ENCODE results near the gene PATE3.

The PATE3 gene, protein sequence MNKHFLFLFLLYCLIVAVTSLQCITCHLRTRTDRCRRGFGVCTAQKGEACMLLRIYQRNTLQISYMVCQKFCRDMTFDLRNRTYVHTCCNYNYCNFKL

DNA sequence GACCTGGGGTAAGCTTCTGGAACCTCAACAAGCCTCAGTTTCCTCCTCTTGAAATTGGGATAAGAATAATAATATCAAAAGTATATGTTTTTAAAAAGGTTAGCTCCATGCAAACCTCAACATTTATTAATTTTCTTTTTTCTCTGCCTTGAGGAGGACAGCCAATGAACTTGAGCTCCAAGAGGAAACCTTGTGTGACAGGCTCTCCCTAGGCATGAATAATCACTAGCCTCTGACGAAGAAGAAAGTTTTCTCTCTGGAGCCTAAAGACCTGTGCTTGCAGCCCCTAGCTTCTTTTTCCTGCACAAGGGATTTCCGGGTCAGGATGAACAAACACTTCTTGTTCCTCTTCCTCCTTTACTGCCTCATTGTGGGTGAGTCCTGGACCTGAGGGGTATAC, at the start of gene PATE3:
TSS of gene PATE3 (plus strand) at position 301 of the 400 bp plus-strand sequence. CDS start at position 326, 25 bp downstream.
- DNase-seq = no peak

DNA sequence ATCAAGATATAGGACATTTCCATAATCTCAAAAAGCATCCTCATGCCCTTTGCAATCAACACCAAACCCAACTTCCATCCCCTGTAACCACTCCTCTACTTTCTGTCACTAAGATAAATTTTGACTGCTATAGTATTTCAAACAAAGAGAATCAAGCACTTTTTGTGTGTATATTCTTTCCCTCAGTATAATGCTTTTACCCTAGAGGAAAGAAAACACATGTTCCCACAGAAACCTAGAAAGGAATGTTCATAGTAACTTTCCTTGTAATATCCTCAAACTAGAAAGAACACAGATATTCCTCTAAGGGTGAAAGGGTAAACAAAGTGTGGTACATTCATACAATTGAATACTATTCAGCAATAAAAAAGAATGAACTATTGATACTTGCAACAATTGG, 47.3 kb upstream of the PATE3 start:
- DNase-seq = no peak

DNA sequence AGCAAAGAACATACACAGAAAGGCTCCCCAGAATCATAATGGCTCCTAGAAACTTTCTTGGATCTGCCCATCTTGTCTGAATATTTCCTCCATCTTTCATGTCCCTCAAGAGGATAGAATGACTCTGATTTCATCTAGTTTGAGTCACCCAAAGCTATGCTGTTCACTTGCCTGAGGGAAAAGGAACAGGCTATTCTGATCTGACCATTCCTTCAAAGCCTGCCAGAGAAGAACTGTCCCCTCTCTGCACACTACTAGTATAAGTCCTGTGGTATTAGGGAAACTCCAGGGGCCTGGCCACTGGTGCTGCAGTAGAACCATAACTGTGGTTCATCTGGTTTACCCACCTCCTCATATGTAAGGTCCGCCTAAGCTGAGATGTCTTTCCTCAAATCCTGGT, 44.2 kb upstream of the PATE3 start:
- no peak for DNase-seq

DNA sequence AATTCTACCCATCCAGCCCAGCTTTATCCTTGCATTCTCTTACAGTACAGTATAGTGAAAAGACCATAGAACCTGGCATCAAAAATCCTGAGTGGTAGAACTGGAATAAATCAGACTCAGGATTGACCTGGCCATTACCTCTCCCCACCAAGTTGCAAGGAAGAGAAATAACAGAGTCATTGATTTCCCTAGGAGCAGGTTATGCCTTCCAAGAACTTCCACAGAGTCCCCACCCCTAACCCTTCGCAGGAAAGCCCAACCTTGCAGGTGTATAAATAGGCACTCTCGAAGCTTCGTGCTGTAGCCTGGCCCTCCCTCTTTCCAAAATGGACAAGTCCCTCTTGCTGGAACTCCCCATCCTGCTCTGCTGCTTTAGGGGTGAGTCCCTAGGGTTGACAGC, 41.9 kb upstream of the PATE3 start, which contains the start of gene PATE1:
TSS of gene PATE1 (plus strand) at position 301 of the 400 bp plus-strand sequence. CDS start at position 327, 26 bp downstream.
- DNase-seq = no peak

DNA sequence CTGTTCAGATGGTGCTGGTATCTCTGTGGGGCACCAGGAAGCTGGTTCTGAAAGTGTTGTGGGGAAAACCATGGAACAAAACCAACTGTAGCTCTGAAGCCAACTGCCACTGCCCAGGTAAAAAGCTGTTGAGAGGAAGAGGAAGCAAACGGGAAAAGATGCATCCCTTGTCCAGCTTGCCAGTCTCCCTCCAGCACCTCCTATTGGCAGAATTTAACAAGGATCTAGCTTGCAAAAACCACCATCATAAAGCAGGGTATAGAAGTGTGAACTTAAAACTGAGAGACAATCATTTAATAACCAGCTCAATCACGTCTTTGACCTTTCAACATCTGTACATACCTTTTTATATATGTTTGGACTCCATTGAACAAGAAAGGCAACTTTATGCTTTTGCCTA, 37.3 kb upstream of the PATE3 start:
- DNase-seq = no peak

DNA sequence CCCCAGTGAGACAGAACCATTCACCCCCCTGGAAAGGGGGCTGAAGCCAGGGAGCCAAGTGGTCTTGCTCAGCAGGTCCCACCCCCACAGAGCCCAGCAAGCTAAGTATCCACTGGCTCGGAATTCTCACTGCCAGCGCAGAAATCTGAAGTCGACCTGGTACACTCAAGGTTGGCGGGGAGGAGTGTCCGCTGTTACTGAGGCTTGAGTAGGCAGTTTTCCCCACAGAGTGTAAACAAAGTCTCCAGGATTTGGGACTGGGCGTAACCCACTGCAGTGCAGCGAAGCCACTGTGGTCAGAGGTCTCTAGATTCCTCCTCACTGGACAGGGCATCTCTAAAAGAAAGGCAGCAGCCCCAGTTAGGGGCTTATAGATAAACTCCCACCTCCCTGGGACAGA, 31.9 kb upstream of the PATE3 start:
- DNase-seq = no peak

- no peak for DNase-seq
Measured at GRCh38 chr11:125762445-125762844, 25.5 kb upstream of the PATE3 start.

DNA sequence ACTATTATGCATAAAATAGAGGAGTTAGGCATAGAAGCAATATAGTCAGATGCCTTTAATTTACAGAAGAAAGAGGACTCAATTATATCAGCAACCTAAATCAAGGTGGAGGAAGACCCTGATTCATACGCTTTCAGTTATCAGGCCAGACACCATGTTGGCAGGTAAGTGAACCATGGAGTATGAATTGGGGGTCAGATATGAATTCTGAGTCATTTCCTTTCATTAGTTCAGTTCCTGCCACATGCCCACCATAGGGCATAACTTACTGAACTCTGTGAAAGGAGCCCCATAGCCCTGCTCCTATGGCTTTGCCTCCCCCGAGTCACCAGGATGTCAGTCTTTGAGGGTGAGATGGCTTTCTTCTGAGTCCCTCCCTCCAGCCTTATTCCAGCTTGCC, 24.4 kb upstream of the PATE3 start:
- no peak for DNase-seq

DNA sequence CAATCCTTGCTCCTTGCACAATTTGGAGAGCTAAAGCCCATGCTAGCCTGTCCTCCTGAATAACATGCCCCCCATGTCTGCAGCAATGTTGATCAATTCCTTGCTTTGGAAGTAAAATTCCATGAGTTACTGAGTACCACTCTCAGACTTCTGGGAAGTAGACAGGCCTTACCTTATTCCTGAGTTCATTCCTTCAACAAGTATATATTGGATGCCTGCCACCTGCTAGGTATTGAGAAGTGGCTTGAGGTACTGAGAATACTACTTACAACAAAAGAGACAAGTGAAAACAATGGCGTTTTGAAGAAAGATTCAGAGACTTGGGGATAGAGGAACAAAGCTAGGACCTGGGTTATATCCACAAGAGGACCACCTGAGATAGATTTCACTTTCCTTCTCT, 21.7 kb upstream of the PATE3 start:
- DNase-seq = no peak

GRCh38 chr11:125768336-125769046, 19.4 kb upstream of the PATE3 start:
- no peak for DNase-seq

DNA sequence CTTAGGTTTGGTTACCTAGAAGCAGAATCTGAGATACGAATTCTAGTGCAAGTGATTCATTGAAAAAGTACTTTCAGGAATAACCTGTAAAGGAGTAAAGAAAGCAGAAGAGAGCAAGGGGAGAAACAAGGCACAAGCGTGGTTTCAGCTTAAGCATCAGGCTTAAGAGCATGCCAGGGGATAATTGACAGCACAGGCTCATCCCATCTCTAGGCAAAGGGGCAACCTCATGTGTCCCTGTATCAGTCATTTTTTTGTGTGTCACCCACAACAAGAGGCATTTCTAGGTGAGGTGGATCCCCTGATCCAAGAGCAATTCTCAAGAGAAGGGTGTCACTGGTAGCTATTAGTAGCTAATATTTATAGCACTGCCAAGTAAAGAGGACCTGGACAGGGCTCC, 17.3 kb upstream of the PATE3 start:
- DNase-seq = no peak

DNA sequence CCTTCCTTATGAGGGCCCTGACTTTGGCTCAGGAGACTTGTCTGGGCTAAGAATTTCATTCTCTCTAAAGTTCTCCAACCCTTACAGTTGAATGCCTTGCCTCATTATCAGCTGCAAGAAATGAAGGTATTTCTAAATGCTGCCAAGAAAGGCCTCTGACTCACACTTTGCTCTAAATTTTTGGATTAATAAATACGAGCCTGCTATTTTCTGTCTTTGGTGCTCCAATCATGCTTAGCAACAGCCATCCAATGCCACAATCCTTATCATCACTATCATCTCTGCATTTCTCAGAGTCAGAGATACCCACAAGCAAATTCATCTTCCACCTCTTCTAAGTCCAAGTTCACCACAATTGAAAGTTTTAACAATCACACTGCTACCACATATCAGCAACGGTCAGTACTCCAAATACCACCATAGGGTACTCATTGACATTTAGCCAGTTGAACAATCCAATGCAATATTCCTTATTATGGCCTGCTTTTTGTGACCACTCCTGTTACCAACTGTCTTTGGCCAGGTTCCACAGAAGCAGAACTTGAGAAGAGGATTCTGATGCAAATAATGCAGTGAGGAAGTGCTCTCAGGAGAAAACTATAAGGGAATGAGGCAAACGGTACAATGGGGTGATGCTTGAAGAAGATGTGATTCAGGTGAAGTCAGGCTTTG, 15.0 kb upstream of the PATE3 start:
- no peak for DNase-seq

- no peak for DNase-seq
Measured at GRCh38 chr11:125773516-125773915, 14.4 kb upstream of the PATE3 start.

DNA sequence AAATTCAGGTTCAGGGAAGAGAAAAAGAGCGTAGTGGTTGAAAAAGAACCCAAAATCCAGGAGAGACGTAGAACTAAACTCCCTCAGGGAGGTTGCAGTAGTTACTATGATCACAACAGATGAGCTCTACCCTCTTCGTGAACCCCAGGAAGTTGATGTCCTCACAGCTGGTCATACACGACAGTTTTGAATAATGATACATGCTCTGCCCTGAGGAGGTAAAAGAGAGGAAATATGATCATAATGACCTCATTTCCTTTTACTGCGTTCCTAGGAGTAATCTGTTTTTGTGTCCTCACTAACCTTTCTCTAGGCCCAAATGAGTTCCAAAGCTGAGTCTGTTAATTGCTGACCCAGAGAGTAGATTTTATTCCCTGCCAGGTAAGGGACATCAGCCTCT, 10.6 kb upstream of the PATE3 start:
- no peak for DNase-seq

GRCh38 chr11:125778728-125779127, 9.2 kb upstream of the PATE3 start, which contains the start of gene PATE2:
Gene PATE2 (minus strand): TSS chr11:125778828. CDS start chr11:125778773, 55 bp downstream.
- no peak for DNase-seq

DNA sequence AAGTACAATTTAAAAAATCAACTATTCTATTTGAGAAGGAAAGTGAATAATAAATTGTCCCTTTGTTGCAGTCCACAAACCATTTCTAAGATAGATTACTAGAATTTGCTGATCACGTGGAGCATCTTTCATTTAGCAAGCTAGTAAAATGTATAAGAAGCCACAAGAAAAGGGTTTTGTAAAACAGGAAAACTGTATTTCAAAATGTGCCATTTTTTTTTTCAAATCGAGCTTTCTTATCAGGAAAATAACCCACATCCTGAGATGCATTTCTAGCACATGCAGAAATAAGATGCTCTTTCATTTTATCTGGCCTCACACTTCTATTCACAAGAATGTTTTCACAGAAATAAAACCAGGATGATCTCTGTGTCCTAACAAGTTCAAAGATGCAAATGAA, 3.2 kb upstream of the PATE3 start:
- DNase-seq = no peak

DNA sequence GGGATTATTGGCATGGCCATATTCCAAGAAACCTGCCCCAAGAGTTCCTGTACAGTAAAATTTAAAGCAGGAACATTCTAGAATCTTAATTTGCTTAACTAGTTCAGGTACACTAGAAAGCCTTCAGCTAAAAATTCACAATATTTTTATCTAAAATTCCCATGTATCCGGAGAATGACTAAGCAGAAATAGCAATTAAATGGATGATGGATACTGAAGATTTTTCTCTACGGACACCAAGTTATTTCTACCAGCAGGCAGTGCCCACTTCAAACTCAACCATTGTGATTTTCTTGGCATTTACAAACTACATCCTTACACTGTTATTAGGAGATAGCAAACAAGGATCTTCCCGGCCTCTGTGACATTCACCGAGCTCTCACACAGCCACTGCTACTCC, 2.9 kb downstream of the PATE3 start:
- DNase-seq = no peak

GRCh38 chr11:125797641-125798040, 9.7 kb downstream of the PATE3 start:
- no peak for DNase-seq

- DNase-seq = no peak
Measured at GRCh38 chr11:125799808-125800207, 11.9 kb downstream of the PATE3 start.

DNA sequence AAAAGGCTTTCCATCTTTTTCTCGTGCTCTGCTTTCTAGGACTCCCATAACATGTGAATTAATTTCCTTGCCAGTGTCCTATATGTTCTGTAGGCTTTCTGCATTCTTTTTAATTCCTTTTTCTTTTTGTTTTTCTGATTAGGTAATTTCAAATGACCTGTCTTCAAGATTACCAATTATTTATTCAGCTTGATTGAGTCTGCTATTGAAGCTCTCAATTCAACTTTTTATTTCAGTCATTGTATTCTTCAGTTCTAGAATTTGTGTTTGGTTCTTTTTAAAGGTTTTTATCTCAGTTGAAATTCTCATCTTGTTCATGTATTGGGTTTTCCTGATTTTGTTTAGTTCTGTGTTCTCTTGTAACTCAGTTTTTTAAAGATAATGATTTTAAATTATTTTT, 14.5 kb downstream of the PATE3 start:
- DNase-seq = no peak

DNA sequence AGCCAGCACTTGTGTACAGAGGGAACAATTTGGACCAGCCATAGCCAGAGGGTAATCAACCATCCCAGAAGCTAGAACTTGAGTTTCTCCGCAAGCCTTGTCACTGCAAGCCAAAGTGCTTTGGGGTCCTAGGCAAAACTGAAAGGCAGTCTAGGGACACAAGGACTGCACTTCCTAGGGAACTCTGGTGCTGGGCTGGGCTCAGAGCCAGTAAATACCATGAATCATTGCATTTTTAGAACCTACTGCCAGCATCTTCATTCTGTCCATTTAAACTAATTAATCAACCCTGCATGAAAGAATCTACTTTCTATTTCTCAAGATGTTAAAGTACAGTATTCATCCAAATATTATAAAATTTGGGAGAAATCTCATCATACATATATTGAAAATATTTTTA, 20.0 kb downstream of the PATE3 start:
- DNase-seq = peak; percentile 55

- DNase-seq = no peak
Measured at GRCh38 chr11:125833016-125833415, 45.1 kb downstream of the PATE3 start, which contains the start of gene PATE4. Gene PATE4 (plus strand): TSS chr11:125833316. CDS start chr11:125833360, 44 bp downstream.

DNA sequence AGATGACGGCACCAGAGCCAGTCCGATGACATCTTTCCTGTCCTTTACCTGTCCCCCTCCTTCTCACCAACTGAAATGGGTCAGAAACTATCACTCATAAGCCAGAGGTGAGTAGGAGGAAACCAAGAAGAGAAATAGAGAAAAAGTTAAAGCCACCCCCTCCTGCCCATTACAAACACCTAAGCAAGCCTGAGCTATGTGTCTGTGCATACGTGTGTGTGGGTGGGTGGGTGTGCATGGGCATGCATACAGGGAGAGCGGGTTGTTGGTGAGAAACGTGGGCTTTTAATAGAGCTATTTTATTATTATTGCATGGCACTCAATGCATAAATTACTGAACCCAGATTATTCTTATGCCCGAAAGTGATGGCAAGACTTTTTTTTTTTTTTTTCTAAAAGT, 47.8 kb downstream of the PATE3 start:
- no peak for DNase-seq

Measured in DMS79 treated with DMSO at 0.1 percent for 48 hours (cell line).